ENCODE results near the gene HSPA4L.

The HSPA4L gene

GRCh38 chr4:127756906-127757305, 25.2 kb upstream of the HSPA4L start:
- TF ChIP-seq, protein P1, sequence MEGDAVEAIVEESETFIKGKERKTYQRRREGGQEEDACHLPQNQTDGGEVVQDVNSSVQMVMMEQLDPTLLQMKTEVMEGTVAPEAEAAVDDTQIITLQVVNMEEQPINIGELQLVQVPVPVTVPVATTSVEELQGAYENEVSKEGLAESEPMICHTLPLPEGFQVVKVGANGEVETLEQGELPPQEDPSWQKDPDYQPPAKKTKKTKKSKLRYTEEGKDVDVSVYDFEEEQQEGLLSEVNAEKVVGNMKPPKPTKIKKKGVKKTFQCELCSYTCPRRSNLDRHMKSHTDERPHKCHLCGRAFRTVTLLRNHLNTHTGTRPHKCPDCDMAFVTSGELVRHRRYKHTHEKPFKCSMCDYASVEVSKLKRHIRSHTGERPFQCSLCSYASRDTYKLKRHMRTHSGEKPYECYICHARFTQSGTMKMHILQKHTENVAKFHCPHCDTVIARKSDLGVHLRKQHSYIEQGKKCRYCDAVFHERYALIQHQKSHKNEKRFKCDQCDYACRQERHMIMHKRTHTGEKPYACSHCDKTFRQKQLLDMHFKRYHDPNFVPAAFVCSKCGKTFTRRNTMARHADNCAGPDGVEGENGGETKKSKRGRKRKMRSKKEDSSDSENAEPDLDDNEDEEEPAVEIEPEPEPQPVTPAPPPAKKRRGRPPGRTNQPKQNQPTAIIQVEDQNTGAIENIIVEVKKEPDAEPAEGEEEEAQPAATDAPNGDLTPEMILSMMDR (conservative IDR thresholded peaks at IDR 0.05): no peak
- no peak for TF ChIP-seq ZFX (IDR thresholded peaks at IDR 0.05)
- no peak overlapping the region for H3K27ac ChIP-seq

- H3K27ac ChIP-seq: no peak overlapping the region
- TF ChIP-seq, protein P1 (conservative IDR thresholded peaks at IDR 0.05): no peak
- no peak for TF ChIP-seq ZFX (IDR thresholded peaks at IDR 0.05)
Observed at GRCh38 chr4:127759228-127759820, 22.8 kb upstream of the HSPA4L start.

- H3K27ac ChIP-seq: no peak overlapping the region
Observed at GRCh38 chr4:127759893-127760292, 22.2 kb upstream of the HSPA4L start.

DNA sequence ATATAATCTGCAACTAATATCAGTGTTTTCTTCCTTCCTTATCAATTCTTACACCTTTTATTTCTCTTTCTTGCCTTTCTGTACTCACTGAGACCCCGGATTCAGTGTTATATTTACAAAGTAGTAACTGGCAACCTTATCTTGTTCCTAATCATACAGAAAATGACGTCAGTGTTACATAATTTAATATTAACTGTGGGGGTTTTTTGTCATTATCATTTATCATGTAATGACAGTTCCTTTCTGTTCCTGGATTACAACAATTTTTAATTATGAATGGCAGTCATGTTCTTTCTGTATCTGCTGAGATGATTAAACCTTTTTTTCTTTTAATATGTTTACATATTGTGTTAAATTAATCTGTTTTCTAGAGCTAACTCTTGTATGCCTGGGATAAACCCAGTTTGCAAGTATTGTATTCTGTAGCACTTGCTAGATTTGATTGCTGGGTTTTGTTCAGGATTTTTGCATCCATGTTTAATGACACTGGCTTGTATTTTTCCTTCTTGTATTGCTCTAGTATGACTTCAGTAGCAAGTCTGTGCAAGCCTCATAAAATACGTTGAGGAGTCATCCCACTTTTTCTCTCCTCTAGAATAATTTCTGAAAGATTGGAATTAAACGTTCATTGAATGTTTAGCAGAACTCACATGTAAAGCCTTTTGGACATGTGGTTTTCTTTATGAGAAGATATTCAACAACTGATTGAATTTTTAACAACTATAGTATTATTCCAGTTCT, 10.4 kb upstream of the HSPA4L start:
- TF ChIP-seq, protein P1 (conservative IDR thresholded peaks at IDR 0.05): no peak
- TF ChIP-seq ZFX (IDR thresholded peaks at IDR 0.05): no peak
- no peak overlapping the region for H3K27ac ChIP-seq

More at GRCh38 chr4:127759893-127760292, 22.2 kb upstream of the HSPA4L start:
- TF ChIP-seq, protein P1 (conservative IDR thresholded peaks at IDR 0.05): no peak
- TF ChIP-seq ZFX (IDR thresholded peaks at IDR 0.05): no peak

DNA sequence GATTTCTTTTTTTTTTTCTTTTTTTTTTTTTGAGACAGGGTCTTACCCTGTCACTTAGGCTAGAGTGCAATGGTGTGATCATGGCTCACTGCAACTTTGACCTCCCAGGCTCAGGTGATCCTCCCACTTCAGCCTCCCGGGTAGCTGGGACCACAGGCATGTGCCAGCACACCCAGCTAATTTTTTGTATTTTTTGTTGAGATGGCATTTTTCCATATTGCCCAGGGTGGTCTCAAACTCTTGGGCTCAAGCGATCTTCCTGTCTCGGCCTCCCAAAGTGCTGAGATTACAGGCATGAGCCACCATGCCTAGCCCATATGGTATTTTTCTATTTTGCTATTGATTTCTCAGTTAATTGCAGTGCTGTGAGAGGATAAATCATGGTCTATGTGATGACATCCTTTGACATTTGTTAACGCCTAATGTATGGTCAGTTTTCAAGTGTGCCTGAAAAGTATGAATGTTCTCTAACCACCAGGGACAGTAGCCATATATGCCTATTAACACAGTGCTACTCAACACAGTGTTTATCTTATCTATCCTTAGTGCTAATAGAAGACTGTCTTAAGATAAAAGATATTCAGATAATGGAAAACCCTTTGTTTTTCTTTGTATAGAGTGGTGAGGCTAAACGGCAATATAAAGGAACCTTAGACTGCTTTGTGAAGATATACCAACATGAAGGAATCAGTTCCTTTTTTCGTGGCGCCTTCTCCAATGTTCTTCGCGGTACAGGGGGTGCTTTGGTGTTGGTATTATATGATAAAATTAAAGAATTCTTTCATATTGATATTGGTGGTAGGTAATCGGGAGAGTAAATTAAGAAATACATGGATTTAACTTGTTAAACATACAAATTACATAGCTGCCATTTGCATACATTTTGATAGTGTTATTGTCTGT, 9.1 kb upstream of the HSPA4L start:
- H3K27ac ChIP-seq: no peak overlapping the region
- TF ChIP-seq ZFX (IDR thresholded peaks at IDR 0.05): no peak
- TF ChIP-seq, protein P1 (conservative IDR thresholded peaks at IDR 0.05): no peak; the same call in 1 of the 2 replicates

GRCh38 chr4:127775843-127776242, 6.3 kb upstream of the HSPA4L start:
- H3K27ac ChIP-seq: no peak overlapping the region
- TF ChIP-seq, protein P1 (conservative IDR thresholded peaks at IDR 0.05): no peak
- no peak for TF ChIP-seq ZFX (IDR thresholded peaks at IDR 0.05)
